HG03103 (cell line): ENCODE results near the gene C20orf141.
"Not testable (repeated sequence)": the region's sequence is repeated elsewhere in the genome, so short reads cannot be mapped to it uniquely, and the experiment has no call there.

Source experiments
- ATAC-seq: cut with Tn5 transposase; IDR thresholded peaks from one replicate; pipeline ENCODE4 v1.9.1; 2021; ENCODE audit warnings: low read depth; ENCODE audit not compliant: unreplicated experiment

The C20orf141 gene

GRCh38 chr20:2799271-2799670, 15.5 kb upstream of the C20orf141 start:
- ATAC-seq: no peak

- no peak for ATAC-seq
Observed at GRCh38 chr20:2799688-2800520, 14.9 kb upstream of the C20orf141 start.

DNA sequence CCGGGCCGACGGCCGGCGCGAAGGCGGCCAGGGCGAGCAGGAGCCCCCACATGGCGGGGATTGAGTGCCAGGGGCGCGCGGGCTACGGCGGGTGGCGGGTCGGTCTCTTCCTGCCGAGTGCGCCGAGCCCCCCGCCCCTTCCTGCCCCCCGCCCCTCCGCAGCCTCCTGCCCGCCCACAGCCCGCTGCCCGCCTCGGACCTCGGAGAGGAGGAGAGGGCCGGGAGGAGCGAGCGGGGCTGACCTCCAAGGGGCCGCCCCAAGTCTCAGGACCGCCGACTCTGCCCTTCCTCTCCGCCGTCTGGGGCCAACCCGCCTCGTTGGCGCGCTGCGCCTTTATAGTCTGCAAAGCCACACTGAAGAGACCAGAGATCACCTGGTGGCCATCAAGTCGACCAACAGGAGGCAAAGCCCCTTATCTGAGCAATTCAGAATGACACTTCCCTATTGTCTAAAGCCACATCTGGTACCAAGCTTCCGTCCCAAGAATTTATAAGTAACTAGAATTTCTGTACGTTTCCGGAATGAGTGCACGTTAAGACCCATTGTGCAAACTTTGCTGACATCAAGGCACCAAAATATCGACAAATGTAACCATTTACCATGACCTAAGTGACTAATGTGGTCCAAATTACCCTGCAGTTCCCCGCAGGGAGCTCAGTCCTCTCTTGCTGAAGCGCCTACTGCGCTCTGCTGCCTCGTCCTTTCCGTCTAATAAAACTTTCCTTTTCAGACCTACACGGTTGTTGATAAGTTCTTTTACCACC, 14.1 kb upstream of the C20orf141 start, which contains the start of gene CPXM1:
CPXM1 (minus strand) TSS at position 107 of the 765 bp plus-strand sequence; CDS start at position 52, 55 bp downstream.
- ATAC-seq: no peak

- no peak for ATAC-seq
Observed at GRCh38 chr20:2801286-2801728, 13.5 kb upstream of the C20orf141 start.

DNA sequence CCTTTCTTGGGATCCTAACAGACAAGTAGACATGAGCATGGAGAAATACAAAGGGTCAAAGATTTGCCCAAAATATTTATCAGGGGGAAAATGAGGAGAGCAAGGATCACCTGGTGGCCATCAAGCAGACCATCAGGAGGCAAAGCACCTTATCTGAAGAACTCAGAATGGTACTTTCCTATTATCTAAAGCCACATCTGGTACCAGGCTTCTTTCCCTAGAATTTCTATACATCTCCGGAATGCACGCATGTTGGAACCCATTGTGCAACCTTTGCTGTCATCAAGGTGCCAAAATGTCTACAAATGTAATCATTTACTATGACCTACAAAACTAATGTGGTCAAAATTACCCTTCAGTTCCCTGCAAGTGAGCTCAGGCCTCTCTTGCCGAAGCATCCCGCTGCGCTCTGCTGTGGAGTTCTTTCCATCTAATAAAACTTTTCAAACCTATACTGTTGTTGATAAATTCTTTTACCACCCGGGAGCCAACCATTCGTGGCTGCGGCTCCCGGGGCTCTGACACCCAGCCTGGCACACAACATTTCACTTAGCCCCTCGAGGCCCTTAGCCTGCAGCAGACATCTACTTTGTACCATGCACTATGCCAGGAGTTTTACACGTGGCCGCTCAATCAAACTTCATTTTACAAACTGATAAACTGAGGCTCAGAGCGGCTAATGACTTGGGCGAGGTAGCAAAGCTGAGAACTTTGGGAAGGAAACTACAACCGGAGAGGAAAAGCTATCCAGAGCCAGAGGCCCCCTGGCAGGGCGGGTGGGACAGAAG, 10.6 kb upstream of the C20orf141 start:
- ATAC-seq: no peak

- ATAC-seq: no peak
Observed at GRCh38 chr20:2804852-2805688, 9.7 kb upstream of the C20orf141 start.

GRCh38 chr20:2805689-2806350, 9.0 kb upstream of the C20orf141 start:
- ATAC-seq: no peak

- no peak for ATAC-seq
Observed at GRCh38 chr20:2806351-2806701, 8.5 kb upstream of the C20orf141 start.

- no peak for ATAC-seq
Observed at GRCh38 chr20:2807019-2807418, 7.8 kb upstream of the C20orf141 start.

DNA sequence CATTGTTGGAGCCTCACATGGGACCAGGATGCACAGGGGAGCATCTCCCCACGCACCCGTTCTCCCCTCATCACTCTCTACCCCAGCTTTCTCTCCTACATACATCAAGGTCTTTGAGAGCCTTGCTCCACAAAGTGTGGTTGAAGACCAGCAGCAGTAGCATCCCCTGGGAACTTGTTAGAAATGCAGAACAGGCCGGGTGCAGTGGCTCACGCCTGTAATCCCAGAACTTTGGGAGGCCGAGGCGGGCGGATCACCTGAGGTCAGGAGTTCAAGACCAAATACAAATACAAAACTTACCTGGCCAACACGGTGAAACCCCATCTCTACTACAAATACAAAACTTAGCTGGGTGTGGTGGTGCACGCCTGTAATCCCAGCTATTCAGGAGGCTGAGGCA, 6.9 kb upstream of the C20orf141 start:
- not testable (repeated sequence) for ATAC-seq

- no peak for ATAC-seq
Observed at GRCh38 chr20:2809690-2810089, 5.1 kb upstream of the C20orf141 start.

- ATAC-seq: no peak
Observed at GRCh38 chr20:2812189-2812588, 2.6 kb upstream of the C20orf141 start.

DNA sequence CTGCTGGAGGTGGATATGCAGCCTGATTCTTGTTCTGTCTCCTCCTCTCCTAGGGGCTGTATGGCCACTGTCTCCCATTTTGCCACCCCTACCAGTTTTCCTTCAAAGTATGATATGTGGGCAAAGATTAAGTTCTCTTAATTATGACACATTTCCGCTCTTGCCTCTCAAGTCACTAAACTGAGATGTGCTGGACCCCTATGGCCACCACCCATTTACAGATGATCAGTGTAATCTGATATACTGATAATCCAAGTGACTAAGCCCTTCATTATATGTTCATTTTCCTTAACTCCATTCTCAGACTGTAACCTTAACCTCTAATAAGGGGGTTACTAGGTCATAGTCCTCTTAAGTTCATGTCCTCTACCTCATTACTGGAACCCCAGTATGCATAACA, 711 bp upstream of the C20orf141 start:
- ATAC-seq: no peak

- ATAC-seq: no peak
Observed at GRCh38 chr20:2815242-2815900, 584 bp downstream of the C20orf141 start.

GRCh38 chr20:2816030-2816582, 1.3 kb downstream of the C20orf141 start, which contains the start of gene TMEM239:
Gene TMEM239 (plus strand): TSS chr20:2816364. CDS start chr20:2816555, 191 bp downstream.
- ATAC-seq: no peak

DNA sequence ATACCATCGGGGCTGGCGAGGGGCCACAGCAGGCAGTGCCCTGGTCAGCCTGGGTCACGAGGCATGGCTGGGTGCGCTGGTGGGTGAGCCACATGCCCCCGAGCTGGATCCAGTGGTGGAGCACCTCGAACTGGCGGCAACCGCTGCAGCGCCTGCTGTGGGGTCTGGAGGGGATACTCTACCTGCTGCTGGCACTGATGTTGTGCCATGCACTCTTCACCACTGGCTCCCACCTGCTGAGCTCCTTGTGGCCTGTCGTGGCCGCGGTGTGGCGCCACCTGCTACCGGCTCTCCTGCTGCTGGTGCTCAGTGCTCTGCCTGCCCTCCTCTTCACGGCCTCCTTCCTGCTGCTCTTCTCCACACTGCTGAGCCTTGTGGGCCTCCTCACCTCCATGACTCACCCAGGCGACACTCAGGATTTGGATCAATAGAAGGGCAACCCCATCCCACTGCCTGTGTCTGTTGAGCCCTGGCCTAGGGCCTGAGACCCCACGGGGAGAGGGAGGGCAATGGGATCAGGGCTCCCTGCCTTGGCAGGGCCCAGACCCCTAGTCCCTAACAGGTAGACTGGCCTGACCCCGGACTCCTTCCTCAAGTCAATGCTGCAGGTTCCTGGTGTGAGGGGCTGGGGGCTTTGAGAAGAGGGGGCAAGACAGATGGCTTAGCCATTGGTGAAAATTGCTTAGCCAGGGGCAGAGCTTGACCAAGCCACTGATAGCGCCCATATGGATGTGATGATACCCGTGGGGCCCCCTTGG, 2.0 kb downstream of the C20orf141 start:
- ATAC-seq: no peak

DNA sequence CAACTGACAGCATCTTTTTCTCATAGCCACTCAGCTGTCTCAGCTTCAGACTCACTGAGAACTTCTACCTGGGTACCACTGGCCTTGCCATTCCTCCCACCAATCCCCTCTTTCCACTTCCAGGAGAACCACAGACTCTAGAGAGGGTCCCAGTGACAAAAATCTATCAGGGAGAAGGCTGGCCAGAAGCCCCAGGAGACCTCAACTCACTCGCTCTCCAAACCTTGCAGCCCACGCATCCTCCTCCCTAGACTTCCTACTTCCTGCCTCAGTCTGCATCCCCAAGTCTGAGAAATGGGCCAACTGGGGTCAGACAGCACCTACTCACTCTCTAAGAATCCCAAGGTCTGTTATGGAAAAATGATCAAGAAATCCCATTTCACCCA, 2.5 kb downstream of the C20orf141 start:
- no peak for ATAC-seq
